Ovary (tissue), 3 donors: ENCODE measurements around the gene SAP30BP.

Source experiments
- POLR2A ChIP-seq: fragments of 450-650 bp; IDR thresholded peaks from one replicate; pipeline ENCODE4 v1.6.1; 2017; ENCODE audit warnings: antibody characterized with exemption, mild to moderate bottlenecking, moderate library complexity
- TF ChIP-seq, protein P1 (sequence below), 3 donors: fragments of 450-650 bp in 2 of 3; fragments of 200-600 bp in 1 of 3; IDR thresholded peaks; one replicate each; pipeline versions ENCODE4 v1.5.1 to v1.8.0; 2016 to 2022; ENCODE audit warnings: antibody characterized with exemption in 3 of 3, mild to moderate bottlenecking in 1 of 3
- donor health status: DM: no; HTN: no; CAD: no.

DNA sequence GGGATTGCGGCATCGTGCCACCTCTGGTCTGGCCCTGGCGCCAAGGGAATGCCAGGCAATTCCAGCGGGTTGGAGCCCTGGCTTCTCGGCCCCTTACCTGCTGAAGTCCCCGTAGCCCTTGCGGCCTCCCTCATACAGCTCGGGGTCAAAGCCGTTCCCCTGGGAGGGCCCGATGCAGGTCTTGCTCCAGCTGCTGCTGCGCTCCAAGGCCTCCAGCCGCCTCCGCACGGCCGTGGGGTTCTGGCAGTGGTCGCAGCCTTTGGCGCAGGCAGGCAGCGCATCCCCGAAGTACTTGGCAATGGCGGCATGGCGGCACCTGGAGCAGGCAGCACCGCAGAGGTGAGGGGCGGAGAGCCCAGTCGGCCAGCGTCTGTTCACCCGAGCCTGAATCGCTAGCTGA lies 35.8 kb upstream of the SAP30BP start:
- TF ChIP-seq, protein P1, sequence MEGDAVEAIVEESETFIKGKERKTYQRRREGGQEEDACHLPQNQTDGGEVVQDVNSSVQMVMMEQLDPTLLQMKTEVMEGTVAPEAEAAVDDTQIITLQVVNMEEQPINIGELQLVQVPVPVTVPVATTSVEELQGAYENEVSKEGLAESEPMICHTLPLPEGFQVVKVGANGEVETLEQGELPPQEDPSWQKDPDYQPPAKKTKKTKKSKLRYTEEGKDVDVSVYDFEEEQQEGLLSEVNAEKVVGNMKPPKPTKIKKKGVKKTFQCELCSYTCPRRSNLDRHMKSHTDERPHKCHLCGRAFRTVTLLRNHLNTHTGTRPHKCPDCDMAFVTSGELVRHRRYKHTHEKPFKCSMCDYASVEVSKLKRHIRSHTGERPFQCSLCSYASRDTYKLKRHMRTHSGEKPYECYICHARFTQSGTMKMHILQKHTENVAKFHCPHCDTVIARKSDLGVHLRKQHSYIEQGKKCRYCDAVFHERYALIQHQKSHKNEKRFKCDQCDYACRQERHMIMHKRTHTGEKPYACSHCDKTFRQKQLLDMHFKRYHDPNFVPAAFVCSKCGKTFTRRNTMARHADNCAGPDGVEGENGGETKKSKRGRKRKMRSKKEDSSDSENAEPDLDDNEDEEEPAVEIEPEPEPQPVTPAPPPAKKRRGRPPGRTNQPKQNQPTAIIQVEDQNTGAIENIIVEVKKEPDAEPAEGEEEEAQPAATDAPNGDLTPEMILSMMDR (IDR thresholded peaks at IDR 0.05), result no peak
- TF ChIP-seq POLR2A, result no peak
